Stimulated activated CD4-positive, alpha-beta T cell treated with anti-CD3 and anti-CD28 coated beads, TNF-alpha, amount 100 ng/mL, for 4 hours (primary cell): ENCODE data around the gene ELF1.

Experiments
- DNase-seq, 3 experiments: peaks; one replicate each; pipeline ENCODE4 v3.0.0-alpha.2; 2020; ENCODE audit warnings: low read depth in 3 of 3

ELF1 gene

DNA sequence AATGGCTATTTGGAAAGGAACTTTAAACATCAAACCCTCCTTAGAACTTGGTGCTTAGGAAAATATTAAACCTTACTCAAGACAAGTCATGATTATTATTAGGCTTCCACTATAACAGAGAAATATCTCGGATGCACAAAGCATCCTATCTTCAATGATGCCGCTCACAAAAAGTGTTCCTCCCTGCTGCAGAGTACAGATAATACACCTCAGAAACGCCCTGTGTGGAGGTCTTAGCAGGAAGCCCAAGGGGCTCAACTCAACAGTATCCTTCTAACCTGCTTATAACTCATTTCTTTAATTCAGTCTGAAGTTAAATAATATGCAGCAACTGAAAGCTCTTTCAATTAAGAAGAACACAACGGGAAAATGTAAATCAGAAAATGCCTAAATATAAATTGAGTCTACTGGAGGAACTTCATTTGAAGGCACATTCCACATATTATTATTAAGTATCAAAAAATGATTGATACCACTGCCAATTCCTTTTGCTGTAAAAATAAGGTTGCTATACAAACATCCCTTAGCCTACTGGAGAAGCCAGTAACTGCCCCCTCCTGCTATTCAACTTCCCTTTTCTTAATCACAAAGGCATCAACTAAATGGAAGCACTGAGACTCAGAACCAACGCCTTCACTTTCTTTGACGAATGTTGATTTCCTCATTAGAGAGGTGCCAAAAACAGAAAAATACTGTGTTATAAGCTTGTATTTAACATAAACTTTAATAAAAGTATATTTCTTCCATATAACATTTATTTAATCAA is 12.0 kb downstream of the ELF1 start:
- DNase-seq, result no peak

DNA sequence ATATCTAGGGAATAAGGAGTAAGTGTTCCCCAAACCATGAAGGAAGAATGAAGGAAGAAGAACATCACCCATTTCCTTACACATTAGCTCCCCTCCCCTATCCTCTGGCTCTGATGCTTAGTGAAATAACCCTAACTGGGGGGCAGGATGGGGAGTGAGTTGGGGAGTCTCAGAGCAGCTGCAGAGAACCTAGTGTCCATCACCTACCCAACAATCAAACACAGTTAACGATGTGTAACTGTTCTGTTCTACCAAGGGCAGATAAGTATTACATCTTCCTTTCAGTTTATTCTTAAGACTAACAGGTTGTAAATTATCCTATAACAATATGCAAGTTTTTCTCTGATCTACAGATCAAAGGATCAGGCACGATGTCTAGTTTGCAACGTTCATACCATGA is 12.8 kb downstream of the ELF1 start:
- no peak for DNase-seq

DNA sequence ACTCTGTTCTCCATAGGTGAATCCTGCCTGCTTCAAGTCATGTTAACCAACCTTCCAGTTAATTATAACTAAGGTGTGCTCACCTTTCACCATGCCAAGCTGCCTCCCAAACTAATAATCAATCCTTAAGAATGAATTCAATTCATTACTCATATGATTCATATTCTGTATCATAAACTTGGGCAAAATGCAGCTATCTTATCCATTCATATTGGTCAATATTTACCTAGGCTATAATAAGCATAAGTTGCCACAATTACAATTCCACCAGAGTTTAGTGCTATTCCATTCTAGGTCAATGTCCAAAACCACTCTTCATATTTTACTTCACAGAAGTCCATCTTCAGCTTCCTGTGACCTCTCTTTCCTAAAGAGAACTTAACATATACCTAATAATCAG is 13.4 kb downstream of the ELF1 start:
- no peak for DNase-seq

GRCh38 chr13:41004875-41005693 is 14.0 kb downstream of the ELF1 start:
- no peak for DNase-seq

GRCh38 chr13:41002606-41003005 is 16.5 kb downstream of the ELF1 start:
- no peak for DNase-seq

- DNase-seq, result no peak
These were observed 17.4 kb downstream of the ELF1 start for GRCh38 chr13:41001695-41002094.

DNA sequence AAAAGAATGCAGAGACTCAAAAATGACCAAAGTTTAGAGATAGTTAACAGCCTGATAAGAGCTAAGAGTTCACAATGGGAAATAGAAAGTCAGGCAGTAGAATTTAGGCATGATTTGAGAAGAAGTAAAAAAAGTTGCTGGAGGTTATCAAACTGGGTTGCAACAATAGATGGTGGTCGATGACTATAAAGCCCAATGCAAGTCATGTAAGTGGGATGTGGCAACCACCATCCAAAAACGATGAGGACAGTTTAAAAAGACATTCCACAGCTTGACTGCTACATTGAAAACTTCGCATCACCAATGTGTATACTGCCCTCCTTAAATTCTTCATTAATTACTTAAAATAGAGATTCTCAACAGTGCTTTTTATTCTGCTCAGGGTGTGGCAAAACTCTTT is 19.7 kb downstream of the ELF1 start:
- no peak for DNase-seq

- DNase-seq, result no peak
These were observed 22.6 kb downstream of the ELF1 start for GRCh38 chr13:40996426-40997092.

GRCh38 chr13:40995997-40996396 is 23.1 kb downstream of the ELF1 start:
- DNase-seq, result no peak

GRCh38 chr13:40994581-40995230 is 24.4 kb downstream of the ELF1 start:
- no peak for DNase-seq

DNA sequence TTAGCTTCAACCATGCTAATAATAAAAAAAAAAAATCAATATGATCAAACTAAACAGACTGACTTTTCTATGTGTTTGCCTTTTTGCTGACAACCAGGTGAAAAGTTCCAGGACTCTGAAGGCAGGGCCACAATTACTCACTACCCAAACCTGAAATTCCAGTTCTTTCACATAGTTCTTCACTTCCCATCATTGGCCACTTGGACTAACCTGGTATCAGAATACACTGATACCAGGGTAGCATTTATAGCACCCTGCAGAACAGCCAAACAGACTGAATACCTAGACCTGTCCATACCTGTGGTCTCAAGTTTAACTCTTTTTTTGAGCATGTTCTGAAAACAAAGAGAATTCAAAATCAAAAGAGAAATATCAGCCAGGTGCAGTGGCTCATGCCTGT is 25.1 kb downstream of the ELF1 start:
- DNase-seq, result no peak

- DNase-seq, result no peak
These were observed 26.2 kb downstream of the ELF1 start for GRCh38 chr13:40992678-40993518.

- no peak for DNase-seq
These were observed 31.4 kb downstream of the ELF1 start for GRCh38 chr13:40987606-40988280.

- no peak for DNase-seq
These were observed 32.8 kb downstream of the ELF1 start for GRCh38 chr13:40986101-40986856.

GRCh38 chr13:40985381-40986100 is 33.6 kb downstream of the ELF1 start:
- no peak for DNase-seq

DNA sequence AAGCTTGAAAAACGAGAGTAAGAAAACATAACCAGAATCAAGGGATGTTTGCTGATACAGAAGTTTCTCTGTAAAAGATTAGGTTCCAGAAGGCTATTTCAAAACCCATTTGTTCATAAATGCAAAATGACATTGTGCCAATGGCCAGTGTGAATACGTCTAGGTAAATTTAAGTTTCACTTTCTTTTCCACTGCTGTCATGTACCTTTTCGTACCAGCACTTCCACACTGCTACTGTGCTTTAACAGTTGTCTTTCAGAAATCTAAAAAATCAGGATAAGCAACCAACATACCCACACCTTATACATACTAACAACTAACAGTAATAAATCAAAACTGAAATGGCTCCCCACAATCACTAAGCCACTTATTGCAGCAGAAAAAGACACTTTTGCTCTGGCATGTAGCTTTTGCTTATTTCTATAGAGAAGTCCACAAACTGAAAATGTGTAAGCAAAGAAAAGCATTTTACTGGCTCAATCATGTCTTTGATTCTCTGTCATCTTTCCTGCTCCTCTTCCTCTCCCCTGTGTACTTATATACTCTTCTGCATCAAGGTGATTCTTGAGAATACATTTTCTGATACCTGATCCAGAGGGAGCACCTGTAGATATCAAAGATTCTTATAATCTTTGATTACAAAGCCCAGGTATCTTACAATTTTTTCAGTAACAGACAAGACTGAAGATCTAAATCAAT is 34.3 kb downstream of the ELF1 start:
- no peak for DNase-seq

- no peak for DNase-seq
These were observed 35.1 kb downstream of the ELF1 start for GRCh38 chr13:40983725-40984667.
